ENCODE measurements around the gene GSTM5.
"Not testable (repeated sequence)": the region's sequence is repeated elsewhere in the genome, so short reads cannot be mapped to it uniquely, and the experiment has no call there.

- not testable (repeated sequence) for TF ChIP-seq ESRRA (CRISPR knock-in tag; IDR thresholded peaks at IDR 0.05; ENCODE audit: borderline replicate concordance); NFYB (CRISPR knock-in tag; conservative IDR thresholded peaks at IDR 0.05; ENCODE audit: low read depth); CTCF (IDR thresholded peaks at IDR 0.05); USF2 (CRISPR knock-in tag; IDR thresholded peaks at IDR 0.05); TP53 (CRISPR knock-in tag; IDR thresholded peaks at IDR 0.05); ATF3 (CRISPR knock-in tag; conservative IDR thresholded peaks at IDR 0.05); CREB1 (CRISPR knock-in tag; IDR thresholded peaks at IDR 0.05); TEAD4 (CRISPR knock-in tag; IDR thresholded peaks at IDR 0.05)
Measured at GRCh38 chr1:109694400-109694799, 17.7 kb upstream of the GSTM5 start.

All from WTC11 (cell line).